CD4-positive, alpha-beta T cell treated with Interleukin-15 for 1 hour (primary cell): ENCODE data around the gene CHMP4B.
A peak's percentile ranks its signal among the peaks of the same experiment; 100 is the strongest.

Experiments used
- DNase-seq: peaks from one replicate; pipeline ENCODE4 v3.0.0-alpha.2; 2020

The CHMP4B gene

DNA sequence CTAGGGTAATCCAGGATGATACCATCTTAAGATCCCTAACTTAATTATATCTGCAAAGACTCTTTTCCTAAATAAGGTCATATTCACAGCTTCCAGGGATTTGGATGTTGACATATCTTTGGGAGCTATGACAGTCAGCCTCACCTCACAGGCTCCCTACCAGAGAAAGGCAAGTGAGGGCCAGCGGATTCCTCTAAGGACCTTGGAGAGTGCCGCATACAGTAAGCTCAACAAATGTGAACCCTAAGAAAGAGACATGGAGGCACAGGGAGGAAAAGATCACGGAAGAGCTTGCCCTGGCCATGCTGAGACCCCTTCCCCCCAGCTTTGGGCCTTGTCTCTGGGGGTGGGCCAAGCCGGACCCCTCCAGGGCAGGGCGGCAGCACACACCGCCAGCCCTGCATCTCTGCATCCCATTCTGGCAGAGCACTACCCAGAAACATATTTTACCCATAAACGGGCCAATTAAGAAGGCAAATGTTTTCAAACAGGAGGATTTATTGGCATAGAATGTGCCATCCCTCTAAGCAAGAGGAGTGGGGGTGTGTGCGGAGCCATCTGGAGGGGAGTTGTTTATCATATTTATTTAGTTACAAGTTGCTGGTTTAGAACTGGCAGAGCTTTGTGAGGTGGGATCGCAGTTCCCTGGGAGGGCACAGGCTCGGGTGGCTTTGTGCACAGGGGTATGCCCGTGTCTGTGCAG, 55.4 kb downstream of the CHMP4B start:
- no peak for DNase-seq

DNA sequence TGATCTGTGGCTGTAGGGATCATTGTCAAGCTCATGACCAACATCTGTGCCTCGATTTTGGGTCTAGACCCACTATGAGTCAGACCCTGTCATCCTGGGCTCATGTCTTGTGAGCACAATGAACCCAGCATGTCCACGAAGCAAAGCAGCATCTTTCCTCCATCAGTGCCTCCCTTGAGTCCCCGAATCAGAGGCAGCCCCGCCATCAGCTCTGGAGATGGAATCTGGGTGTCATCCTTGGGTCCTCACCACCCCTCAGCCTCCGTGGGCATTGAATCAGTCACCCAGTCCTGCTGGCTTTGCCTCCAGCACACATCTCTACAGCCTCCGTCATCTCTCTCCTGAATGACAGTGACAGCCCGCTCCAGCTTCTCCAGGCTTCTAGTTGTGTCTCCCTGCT, 56.9 kb downstream of the CHMP4B start:
- DNase-seq = no peak

DNA sequence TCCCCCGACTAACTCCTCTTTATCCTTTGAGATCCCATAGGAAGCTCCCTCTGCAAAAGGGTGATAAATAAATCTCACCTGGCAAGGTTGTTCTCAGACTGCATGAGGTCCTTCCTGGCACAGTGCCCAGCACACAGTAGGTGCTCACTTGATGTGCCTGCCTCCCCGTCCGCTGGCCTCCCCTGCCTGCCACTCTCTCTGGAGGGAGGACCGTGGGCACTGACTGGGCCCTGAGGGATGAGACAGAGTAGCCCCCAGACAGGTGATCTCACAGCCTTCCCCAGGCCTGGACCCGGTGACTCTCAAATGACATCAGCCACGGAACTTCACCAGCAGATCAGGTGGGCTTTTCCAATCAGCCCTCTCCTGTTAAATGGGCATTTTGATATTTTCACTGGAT, 57.4 kb downstream of the CHMP4B start:
- no peak for DNase-seq

DNA sequence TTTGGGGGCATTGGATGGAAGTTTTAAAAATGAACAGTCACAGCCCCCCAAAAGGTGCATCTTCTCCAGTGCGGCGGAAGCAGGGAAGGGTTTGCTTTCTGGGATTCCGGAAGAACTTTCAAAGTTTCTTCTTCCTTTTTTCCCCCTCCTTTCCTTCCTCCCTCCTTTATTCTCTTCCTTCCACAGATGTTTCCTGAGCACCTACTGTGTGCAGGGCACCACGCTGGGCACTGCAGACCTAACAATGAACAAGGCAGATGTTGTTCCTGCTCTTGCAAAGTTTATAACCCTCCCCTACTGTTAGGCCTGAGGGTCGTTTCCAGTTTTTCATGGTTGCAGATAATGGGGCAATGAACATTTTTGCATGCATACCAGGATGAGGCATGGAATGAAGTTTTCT, 58.1 kb downstream of the CHMP4B start:
- no peak for DNase-seq

DNA sequence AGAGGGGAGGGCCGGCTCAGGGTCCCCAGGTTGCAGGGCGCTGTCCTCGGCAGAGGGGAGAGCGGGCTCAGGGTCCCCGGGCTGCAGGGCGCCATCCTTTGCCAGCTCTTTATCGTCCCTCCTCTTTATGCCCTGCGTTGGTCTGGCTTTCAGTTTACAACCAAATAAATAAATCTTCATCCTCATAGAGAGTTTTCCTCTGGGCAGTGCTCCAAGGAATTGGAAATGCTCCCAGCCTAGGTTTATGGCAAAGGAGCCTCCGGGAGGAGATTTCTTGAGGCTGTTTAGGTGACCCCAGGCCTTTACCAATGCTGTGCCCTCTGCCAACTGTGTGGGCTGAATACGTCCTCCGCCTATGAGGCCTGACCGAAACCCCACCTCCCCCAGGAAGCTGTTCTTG, 60.2 kb downstream of the CHMP4B start:
- DNase-seq = no peak

DNA sequence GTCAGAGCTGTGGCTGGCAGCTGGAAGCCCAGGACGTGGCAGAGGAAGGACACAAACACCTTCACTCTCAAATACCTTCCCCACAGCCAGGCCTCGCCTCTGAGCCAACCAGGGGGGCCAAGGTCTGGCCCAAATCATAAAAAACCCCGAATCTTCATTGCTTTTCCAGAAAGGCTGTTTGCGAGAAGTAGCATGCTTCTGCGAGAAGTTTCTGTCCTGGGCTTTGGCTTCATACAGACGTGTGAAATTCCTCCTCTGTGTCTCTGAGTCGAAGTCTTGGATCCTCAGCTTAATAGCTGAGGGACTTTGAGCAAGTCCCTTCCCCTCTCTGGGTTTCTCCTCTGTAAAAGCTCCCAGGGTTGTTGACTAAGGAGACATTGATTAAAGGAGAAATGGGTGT, 63.0 kb downstream of the CHMP4B start:
- no peak for DNase-seq

DNA sequence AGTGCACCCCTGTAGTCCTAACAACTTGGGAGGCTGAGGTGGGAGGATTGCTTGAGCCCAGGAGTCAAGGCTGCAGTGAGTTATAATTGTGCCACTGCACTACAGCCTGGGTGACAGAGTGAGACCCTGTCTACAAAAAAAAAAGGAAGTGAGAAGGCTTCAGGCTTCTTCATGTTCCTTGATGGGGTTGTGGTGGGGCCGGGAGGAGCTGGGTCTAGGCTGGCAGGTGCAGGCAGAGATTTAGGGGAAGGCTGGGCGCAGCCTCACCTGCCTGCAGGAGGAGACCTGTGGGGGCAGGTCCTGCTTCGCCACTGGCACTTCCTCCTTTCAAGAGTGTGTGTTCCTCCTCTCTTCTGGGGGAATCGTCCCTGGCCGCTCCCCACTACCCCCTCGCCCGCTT, 63.9 kb downstream of the CHMP4B start:
- DNase-seq = peak; percentile 52

DNA sequence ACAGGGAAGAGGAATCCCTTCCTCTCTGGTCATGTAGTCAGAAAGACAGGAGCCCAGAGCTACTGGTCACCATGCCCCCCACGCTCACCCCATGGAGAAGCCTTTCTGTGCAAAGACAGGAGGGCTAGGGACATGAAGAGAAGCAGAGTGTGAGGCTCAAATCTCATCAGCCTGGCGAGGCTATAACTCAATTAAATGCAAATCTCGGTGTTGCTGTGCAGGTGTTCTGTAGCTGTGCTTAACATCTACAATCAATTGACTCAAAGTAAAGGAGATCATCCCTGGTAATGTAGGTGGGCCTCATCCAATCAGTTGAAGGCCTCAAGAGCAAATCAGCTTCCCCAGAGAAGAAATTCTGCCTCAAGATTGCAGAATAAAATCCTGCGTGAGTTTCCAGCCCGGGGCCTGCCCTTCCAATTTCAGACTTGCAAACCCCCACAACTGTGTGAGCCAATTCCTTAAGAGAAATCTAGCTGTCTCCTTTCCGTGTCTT, 64.4 kb downstream of the CHMP4B start:
- no peak for DNase-seq

DNA sequence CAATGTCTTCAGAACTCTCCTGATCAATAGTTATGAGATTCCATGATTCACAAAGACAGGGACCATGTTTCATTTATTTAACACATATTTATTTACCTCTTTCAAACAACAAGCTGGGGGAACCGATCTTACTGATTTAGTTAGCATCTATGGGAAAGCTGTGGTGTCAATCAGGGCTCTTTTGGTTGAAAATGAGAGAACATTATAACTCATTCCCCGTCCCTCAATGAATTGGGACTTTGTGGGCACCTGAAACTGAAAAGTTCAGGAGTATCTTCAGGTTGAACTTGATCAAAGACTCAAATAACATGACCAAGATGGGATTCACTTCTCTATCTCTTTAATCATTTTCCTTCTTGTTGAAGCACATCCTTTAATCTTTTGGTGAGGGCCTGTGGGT, 67.4 kb downstream of the CHMP4B start:
- no peak for DNase-seq

DNA sequence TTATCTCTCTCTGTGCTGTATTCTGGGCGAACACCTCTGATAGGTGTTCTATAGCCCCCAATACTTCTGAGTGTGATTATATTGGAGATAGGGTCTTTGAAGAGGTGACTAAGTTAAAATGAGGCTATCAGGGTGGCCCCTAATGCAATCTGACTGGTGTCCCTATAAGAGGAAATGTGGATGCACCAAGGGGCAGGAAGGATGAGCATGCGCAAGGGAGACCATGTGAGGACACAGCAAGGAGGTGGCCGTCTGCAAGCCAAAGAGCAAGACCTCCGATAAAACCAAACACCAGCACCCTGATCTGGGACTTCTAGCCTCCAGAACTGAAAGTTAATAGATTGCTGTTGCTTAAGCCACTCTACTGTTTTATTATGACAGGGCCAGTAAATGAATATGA, 69.2 kb downstream of the CHMP4B start:
- no peak for DNase-seq

DNA sequence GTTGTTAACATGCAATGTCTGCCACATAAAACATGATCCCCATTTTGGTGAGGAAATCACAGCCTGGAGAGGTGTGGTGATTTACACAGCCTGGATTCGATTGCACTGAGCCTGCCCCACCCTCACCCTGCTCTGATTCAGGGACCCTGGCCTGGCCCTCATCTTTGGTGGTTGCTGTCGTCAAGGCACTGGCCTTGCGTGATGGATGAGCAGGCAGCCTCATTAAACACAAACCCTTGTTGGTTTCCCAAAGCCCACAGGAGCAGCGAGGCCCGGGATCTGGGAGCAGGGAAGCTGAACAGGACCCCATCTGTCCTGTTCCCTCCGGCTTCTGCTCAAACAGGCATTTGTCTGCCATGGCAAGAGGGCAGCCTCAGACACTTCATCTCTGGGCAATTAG, 70.8 kb downstream of the CHMP4B start:
- DNase-seq = no peak

DNA sequence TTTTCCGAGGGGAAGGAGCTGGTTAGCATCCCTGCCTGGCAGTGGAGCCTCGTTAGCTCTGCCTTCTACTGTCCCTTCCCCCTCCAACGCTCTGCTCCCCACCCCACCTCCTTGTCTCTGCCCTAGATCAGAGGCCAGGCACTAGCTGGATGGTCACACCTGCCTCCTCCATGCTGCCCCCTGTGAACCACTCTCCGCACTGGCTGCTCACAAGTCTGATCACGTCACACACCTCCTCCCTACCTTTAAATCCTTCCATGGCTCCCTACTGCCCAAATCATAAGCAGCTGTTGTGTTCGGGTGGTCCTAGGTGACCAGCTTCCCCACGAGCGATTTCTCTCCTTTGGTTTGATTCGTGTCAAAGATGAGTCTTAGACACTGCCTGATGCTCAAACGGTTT, 71.3 kb downstream of the CHMP4B start:
- no peak for DNase-seq

DNA sequence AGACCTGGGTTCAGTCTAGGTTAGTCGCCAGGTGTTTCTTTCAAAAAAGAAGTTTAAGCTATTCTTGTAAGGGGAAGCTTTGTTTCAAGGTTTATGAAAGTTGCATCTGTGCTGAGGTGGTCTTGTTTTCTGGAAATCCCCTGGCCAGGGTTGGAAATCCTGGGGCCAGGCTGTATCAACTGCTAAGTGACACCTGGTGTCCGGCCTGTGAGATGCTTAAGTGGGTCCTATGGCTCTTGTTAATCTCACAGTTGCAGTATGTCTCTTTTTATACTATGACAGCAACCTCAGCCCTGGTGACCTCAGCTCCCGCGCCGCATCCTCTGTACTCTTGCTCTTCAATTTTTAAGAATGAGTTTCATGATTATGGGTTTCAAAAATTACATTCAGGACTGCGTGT, 72.0 kb downstream of the CHMP4B start:
- DNase-seq = peak; percentile 28

DNA sequence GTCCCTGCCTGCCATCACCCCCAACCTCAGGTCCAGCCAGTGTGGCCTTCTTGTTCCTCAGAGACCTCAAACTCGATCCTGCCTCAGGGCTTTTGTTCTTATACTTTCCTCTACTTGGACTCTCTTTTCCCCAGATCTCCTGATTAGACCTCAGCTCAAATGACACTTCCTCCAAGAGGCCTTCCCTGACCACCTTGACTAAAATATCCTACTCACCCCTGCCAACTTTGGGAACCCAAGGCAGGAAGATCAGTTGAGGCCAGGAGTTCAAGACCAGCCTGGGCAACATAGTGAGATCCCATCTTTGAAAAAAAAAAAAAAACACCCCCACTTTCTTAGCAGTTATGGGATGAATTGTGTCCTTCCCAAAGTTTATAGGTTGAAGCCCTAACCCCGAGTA, 73.5 kb downstream of the CHMP4B start:
- no peak for DNase-seq

DNA sequence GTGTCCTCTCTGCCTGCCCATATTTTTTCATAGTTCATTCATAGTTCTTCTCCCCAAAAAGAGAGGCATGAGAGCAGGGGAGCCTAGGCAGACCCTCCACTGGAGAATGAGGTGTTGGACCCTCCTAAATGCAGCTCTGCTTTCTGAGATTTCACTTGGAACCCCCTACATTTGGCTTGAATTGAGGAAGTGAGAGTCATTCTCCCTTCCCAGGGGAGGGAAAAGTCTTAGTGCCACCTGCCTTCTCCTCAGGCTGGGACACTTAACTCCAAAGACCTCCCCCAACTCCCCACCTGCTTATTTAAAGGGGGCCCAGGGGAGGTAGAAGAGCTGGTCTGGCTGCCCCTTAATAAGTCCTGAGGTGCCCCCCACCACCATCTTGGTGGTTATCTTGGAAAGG, 78.2 kb downstream of the CHMP4B start:
- no peak for DNase-seq

DNA sequence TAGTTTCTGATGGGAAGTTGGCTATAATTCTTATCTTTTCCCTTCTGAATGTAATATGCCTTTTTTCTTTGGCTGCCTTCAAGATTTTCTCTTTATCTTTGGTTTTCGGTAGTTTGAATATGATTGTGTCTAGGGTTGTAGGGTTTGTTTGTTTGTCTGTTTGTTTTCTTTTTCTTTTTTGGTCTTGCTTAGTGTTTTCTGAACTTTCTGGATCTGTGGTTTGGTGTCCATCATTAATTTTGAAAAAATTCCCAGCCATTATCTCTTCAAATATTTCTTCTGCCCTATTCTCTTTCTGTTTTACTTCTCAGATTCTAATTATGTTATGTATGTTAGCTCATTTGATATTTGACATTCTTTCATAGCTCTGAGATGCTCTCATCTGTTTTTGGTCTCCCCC, 79.4 kb downstream of the CHMP4B start:
- DNase-seq = no peak

DNA sequence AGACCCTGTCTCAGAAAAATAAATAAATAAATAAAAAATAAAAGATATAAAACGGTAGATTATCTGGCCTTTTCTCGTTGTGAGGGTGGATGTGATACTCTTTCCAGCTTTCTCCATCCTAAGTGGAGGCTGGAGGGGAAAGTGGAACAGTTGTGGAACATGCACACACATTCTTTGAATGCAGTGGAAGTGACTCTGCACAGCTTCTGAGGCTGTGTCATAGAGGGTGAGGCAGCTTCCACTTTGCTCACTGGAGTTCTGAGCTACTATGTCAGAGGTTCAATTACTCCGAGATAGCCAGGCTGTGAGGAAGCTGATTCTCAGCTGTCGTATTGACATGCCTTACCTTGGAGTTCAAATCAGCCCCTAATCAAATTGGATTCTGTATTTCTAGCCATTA, 82.2 kb downstream of the CHMP4B start:
- DNase-seq = no peak

DNA sequence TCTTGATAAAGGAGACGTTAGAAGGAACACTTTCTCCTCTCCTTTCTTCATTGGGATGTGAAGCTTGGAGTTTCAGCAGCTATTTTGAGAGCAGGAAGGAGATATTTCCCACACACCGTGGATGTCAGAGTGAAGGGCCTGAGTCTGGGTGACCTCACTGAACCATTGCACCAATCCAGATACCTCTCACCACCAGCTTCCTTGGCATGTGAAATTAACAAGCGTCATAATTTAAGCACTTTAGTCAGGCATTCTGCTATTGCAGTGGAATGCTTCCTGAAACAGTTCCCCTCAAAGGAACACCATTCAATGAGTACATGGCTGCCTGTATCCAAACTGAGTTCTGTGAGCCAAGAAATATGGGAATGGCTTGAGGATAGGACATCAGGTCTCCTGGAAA, 83.7 kb downstream of the CHMP4B start:
- no peak for DNase-seq

DNA sequence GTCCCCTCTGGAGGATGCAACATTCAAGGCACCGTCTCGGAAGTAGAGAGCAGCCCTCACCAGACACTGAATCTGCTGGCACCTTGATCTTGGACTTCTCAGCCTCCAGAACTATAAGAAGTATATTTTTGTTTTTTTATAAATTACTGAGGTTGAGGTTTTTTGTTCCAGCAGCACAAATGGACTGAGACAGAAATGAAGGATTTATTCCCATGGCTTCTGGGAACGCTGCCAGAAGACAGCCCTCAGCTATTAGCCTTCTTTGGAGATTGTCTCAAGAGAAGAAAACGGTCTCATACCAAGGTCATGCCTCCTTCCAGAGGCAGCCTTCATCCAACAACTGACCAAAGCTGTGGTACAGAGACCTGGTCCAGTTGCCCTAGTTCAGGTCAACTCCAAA, 85.4 kb downstream of the CHMP4B start:
- DNase-seq = no peak

DNA sequence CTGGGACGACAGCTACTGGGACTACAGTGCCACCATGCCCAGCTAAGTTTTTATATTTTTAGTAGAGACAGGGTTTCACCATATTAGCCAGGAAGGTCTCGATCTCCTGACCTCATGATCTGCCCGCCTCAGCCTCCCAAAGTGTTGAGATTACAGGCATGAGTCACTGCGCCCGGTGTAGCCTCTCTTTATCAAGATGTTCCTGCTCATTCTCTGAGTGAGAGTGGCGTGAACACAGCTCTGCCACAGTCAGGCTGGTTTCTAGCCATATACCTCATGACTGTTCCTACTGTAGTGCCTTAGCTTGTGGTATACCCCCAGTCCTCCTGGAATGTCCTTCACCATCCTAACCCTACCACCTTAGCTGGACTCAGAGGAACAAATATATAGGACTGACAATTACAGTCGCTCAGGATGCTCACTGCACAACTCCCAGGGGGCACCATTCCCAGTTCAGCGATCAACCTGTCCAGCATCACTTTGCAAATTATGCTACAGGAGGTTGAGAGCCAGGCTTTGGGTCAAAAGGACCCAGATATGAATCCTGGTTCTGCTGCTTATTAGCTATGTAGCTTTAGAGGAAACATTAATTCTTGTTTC, 86.3 kb downstream of the CHMP4B start:
- no peak for DNase-seq

DNA sequence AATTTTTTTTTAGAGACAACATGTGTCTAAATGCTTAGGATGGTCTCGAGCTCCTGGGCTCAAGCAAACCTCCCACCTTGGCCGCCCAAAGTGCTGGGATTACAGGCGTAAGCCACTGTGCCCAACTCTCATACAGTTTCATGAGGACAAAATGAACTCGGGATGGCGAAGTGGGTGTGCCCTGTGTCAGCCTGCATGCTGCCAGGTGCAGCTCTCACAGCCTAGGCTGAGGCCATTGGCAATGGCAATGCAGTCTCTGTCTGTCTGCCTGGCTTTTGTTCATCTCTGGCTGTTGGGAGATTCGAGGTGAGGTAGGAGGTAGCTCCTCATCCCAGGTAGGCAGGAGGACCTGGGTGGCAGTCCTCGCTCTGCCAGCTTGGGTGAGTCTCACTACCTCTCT, 88.0 kb downstream of the CHMP4B start:
- DNase-seq = no peak

DNA sequence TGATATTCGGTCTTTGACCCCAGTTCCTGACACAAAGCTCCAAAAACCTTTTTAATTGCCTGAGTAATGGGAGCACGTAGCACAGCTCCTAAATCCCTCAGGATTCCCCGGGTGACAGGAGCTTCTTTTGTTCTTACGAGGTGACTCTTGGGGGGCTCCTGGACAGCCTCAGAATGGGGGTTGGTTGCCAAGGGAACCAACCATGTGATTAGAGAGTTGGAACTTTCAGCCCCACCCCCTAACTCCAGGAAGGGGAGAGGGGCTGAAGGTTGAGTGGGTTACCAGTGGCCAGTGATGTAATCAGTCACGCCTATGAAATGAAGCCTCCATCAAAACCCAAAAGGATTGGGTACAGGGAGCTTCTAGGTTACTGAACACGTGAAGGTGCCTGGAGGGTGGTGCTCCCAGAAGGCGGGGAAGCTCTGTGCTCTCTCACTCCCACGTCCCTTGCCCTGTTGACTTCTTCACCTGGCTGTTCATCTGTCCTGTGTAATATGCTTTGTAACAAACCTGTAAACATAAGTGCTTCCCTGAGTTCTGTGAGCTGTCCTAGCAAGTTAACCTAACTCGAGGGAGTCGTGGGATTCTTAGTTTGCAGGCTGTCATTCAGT, 89.5 kb downstream of the CHMP4B start:
- no peak for DNase-seq

DNA sequence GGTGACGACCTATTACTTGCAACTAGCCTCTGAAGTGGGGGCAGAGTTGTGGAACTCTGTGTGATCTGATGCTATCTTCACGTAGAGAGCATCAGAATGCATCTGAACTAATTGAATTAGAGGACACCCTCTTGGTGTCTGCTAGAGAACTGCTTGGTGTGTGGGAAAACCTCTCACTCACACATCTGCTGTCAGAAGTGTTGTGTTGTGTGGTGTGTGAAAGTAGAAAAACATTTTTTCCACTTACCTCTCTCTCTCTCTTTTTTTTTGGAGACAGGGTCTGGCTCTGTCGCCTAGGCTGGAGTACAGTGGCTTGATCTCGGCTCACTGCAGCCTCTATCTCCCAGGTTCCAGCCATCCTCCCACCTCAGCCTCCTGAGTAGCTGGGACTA, 90.0 kb downstream of the CHMP4B start:
- no peak for DNase-seq

DNA sequence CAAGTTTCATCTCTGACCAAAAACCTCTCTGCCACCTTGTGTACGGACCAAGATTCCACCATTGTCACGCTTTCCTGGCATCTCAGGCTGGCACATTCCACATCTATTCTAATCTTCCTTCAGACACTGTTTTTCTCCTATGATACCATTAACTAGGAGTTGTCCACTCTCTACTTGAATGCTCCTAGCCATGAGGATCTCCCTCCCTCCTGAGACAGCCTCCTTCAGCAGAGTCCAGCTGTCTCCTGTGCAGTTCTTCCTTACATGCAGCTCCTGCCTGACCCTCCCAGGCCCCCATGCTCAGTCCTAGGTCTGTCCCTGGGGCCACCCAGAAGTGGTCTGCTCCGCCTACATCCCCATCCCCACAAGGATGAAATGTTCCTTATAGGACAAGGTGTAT, 90.9 kb downstream of the CHMP4B start:
- no peak for DNase-seq
